IMR-90 (cell line): ENCODE data around the gene IFI44L. TPM values are rescaled to one million over a fixed set of nuclear protein-coding genes. Genes with fewer than 3 reads are reported as not detected.

ENCODE experiments used
- ATAC-seq: fragments of 200-7000 bp; cut with Tn5 transposase; 2 replicates; pipeline ENCODE4 v1.9.1; 2020; ENCODE audit warnings: low read depth, mild to moderate bottlenecking, moderate library complexity
- BruUV-seq: library from RNA; stranded (reverse); fragments of 400-500 nt; replicated peaks from 2 replicates; lab custom pipeline; 2021; lab: Mats Ljungman, UMichigan
- CTCF ChIA-PET: fragments of 300-600 bp; formaldehyde crosslinking; extraction: SDS; loops from one replicate; lab custom pipeline; 2021; ENCODE audit warnings: antibody characterized with exemption; lab: Yijun Ruan, JAX
- POLR2A ChIA-PET: fragments of 300-600 bp; sonication (Branson Sonifier 250); formaldehyde crosslinking; loops from one replicate; lab custom pipeline; 2022; ENCODE audit warnings: antibody characterized with exemption; ENCODE audit not compliant: unreplicated experiment; lab: Charles Lee
- DNase-seq: peaks from one replicate; pipeline ENCODE4 v3.0.0; 2013
- H2AFZ ChIP-seq: replicated peaks from 2 replicates; pipeline ENCODE3; 2013; ENCODE audit warnings: low read length, mild to moderate bottlenecking; ENCODE audit not compliant: poor library complexity
- H2AK5ac ChIP-seq: 2 replicates; pipeline ENCODE4 v1.6.1; 2013; ENCODE audit warnings: low read depth, low read length, inconsistent platforms
- H2AK9ac ChIP-seq: replicated peaks from 2 replicates; pipeline ENCODE3; 2013; ENCODE audit warnings: mild to moderate bottlenecking, low read depth, low read length, moderate library complexity; ENCODE audit not compliant: poor library complexity
- H2BK120ac ChIP-seq: 2 replicates; pipeline ENCODE4 v1.6.1; 2013; ENCODE audit warnings: low read depth, low read length, inconsistent platforms
- H2BK15ac ChIP-seq: 3 replicates; pipeline ENCODE4 v1.6.1; 2013; ENCODE audit warnings: low read depth, low read length, inconsistent platforms
- H2BK20ac ChIP-seq: 2 replicates; pipeline ENCODE4 v1.6.1; 2013; ENCODE audit warnings: low read depth, mild to moderate bottlenecking, inconsistent platforms, low read length, moderate library complexity
- H2BK5ac ChIP-seq: 2 replicates; pipeline ENCODE4 v1.6.1; 2013; ENCODE audit warnings: mild to moderate bottlenecking, low read depth, low read length, inconsistent platforms; ENCODE audit not compliant: poor library complexity, severe bottlenecking
- H3K14ac ChIP-seq: replicated peaks from 2 replicates; pipeline ENCODE4 v1.6.1; 2013; ENCODE audit warnings: low read depth, low read length, inconsistent platforms
- H3K18ac ChIP-seq: 2 replicates; pipeline ENCODE4 v1.6.1; 2013; ENCODE audit warnings: low read depth, low read length, control low read depth
- H3K23ac ChIP-seq: 2 replicates; pipeline ENCODE4 v1.6.1; 2013; ENCODE audit warnings: low read depth, low read length, inconsistent platforms
- H3K27ac ChIP-seq: 2 replicates; pipeline ENCODE4 v1.5.1; 2013; ENCODE audit warnings: mild to moderate bottlenecking, control low read depth, low read length; ENCODE audit not compliant: insufficient read depth
- H3K27me3 ChIP-seq: 2 replicates; pipeline ENCODE4 v1.6.1; 2013; ENCODE audit warnings: low read length; ENCODE audit not compliant: control insufficient read depth, insufficient read depth
- H3K36me3 ChIP-seq: 2 replicates; pipeline ENCODE4 v1.6.1; 2013; ENCODE audit warnings: low read length, mixed read lengths; ENCODE audit not compliant: control insufficient read depth, insufficient read depth
- H3K4ac ChIP-seq: 2 replicates; pipeline ENCODE4 v1.6.1; 2013; ENCODE audit warnings: low read depth, low read length, inconsistent platforms
- H3K4me1 ChIP-seq: 2 replicates; pipeline ENCODE4 v1.6.1; 2013; ENCODE audit warnings: low read length, mixed read lengths; ENCODE audit not compliant: control insufficient read depth, insufficient read depth
- H3K4me2 ChIP-seq: 2 replicates; pipeline ENCODE4 v1.6.1; 2013; ENCODE audit warnings: low read depth, mild to moderate bottlenecking, control low read depth, low read length, moderate library complexity
- H3K4me3 ChIP-seq: 2 replicates; pipeline ENCODE4 v1.5.1; 2013; ENCODE audit warnings: low read depth, mild to moderate bottlenecking, control low read depth, low read length, moderate library complexity; ENCODE audit not compliant: insufficient read depth
- H3K56ac ChIP-seq: 2 replicates; pipeline ENCODE4 v1.6.1; 2013; ENCODE audit warnings: low read length, inconsistent platforms; ENCODE audit not compliant: insufficient read depth; ENCODE audit errors: extremely low read depth
- H3K79me1 ChIP-seq, 2 experiments: 2 replicates each; pipeline ENCODE4 v1.6.1; 2013; ENCODE audit warnings: low read length in 2 of 2, inconsistent platforms in 1 of 2, low read depth in 1 of 2
- H3K9ac ChIP-seq: 2 replicates; pipeline ENCODE4 v1.6.1; 2013; ENCODE audit warnings: low read depth, low read length, control low read depth
- H3K9me1 ChIP-seq: 2 replicates; pipeline ENCODE4 v1.6.1; 2013; ENCODE audit warnings: low read length, inconsistent platforms; ENCODE audit not compliant: insufficient read depth
- H3K9me3 ChIP-seq: 2 replicates; pipeline ENCODE4 v1.6.1; 2013; ENCODE audit warnings: low read length; ENCODE audit not compliant: control insufficient read depth, insufficient read depth
- H4K20me1 ChIP-seq: 2 replicates; pipeline ENCODE4 v1.6.1; 2013; ENCODE audit warnings: low read length, inconsistent platforms; ENCODE audit not compliant: insufficient read depth
- H4K5ac ChIP-seq: 2 replicates; pipeline ENCODE4 v1.6.1; 2013; ENCODE audit warnings: mild to moderate bottlenecking, low read depth, low read length, control low read depth
- H4K8ac ChIP-seq, 2 experiments: 2 replicates each; pipeline ENCODE4 v1.6.1; 2013; ENCODE audit warnings: low read depth in 2 of 2, low read length in 2 of 2, control low read depth in 1 of 2, inconsistent platforms in 1 of 2
- H4K91ac ChIP-seq: 2 replicates; pipeline ENCODE4 v1.6.1; 2013; ENCODE audit warnings: low read depth, low read length, inconsistent platforms; ENCODE audit not compliant: insufficient read depth
- CEBPB ChIP-seq: IDR thresholded peaks from 2 replicates; pipeline ENCODE4 v1.6.1; 2012; ENCODE audit warnings: low read depth, low read length, improper control_type of control experiment
- CHD1 ChIP-seq: IDR thresholded peaks from 2 replicates; pipeline ENCODE4 v1.6.1; 2012; ENCODE audit warnings: low read depth, low read length, improper control_type of control experiment
- FOS ChIP-seq: fragments of 150-350 bp; IDR thresholded peaks from 2 replicates; pipeline ENCODE4 v1.6.1; 2016; ENCODE audit warnings: low read depth, low read length
- MAFK ChIP-seq: IDR thresholded peaks from 2 replicates; pipeline ENCODE4 v1.6.1; 2012; ENCODE audit warnings: low read depth, low read length, improper control_type of control experiment
- MAZ ChIP-seq: IDR thresholded peaks from 2 replicates; pipeline ENCODE4 v1.6.1; 2012; ENCODE audit warnings: low read depth, mild to moderate bottlenecking, low read length, improper control_type of control experiment, moderate library complexity, borderline replicate concordance
- NFE2L2 ChIP-seq: fragments of 150-350 bp; IDR thresholded peaks from 2 replicates; pipeline ENCODE4 v1.6.1; 2016; ENCODE audit warnings: low read depth, mild to moderate bottlenecking, low read length
- RAD21 ChIP-seq: IDR thresholded peaks from 2 replicates; pipeline ENCODE4 v1.6.1; 2012; ENCODE audit warnings: low read length, improper control_type of control experiment
- RCOR1 ChIP-seq: IDR thresholded peaks from 2 replicates; pipeline ENCODE4 v1.6.1; 2012; ENCODE audit warnings: mild to moderate bottlenecking, low read length, improper control_type of control experiment; ENCODE audit not compliant: insufficient replicate concordance
- RFX5 ChIP-seq: IDR thresholded peaks from 2 replicates; pipeline ENCODE4 v1.8.0; 2012; ENCODE audit warnings: low read depth, mild to moderate bottlenecking, low read length, moderate library complexity
- WGBS, 2 experiments: methylation state at CpG; one replicate each; pipeline versions ENCODE4 v1.1.5 to v1.1.7; 2013; ENCODE audit warnings: missing lambda C conversion rate in 2 of 2; ENCODE audit not compliant: insufficient read length in 1 of 2; ENCODE audit errors: extremely low coverage in 2 of 2; 5-methylcytosine and 5-hydroxymethylcytosine counted together
- dilution Hi-C: fragments of 300-500 bp; cut with HindIII; formaldehyde crosslinking; loops from one replicate; pipeline ENCODE4 v1.14.3; 2018; ENCODE audit warnings: low sequenced_read_pairs; ENCODE audit not compliant: unreplicated experiment
- in situ Hi-C: fragments of 300-500 bp; cut with MboI; formaldehyde crosslinking; loops from 3 replicates; pipeline ENCODE4 v1.14.3; 2019; ENCODE audit warnings: low sequenced_read_pairs, inconsistent platforms, mixed read lengths
- intact Hi-C: fragments of 100-400 bp; cut with micrococcal nuclease; formaldehyde crosslinking; loops from 2 replicates; pipeline ENCODE4 v1.10.0; 2022
- polyA plus RNA-seq, 3 experiments: library from polyadenylated mRNA; depleted of rRNA; stranded (reverse); fragments of >200 nt; gene quantifications; 2 replicates each; pipeline ENCODE4 v1.2.3, GENCODE V29; 2012; ENCODE audit warnings: low replicate concordance in 1 of 3
- total RNA-seq: library from RNA; depleted of rRNA; stranded (reverse); fragments of >200 nt; gene quantifications from 2 replicates; pipeline ENCODE4 v1.2.3, GENCODE V29; 2012
- TF ChIP-seq, protein P1 (sequence below): fragments of 150-350 bp; IDR thresholded peaks from 2 replicates; pipeline ENCODE4 v1.6.1; 2017; ENCODE audit warnings: mild to moderate bottlenecking, antibody characterized with exemption, low read length, low read depth
- TF ChIP-seq, protein P2 (sequence below): conservative IDR thresholded peaks from 2 replicates; pipeline ENCODE4 v1.5.1; 2012; ENCODE audit warnings: mild to moderate bottlenecking, low read depth, low read length, improper control_type of control experiment

The IFI44L gene
- total and polyA plus RNA-seq, 2 of the 4 experiments (the other 2 are of a cell fraction), result 0.18 to 0.19 TPM

DNA sequence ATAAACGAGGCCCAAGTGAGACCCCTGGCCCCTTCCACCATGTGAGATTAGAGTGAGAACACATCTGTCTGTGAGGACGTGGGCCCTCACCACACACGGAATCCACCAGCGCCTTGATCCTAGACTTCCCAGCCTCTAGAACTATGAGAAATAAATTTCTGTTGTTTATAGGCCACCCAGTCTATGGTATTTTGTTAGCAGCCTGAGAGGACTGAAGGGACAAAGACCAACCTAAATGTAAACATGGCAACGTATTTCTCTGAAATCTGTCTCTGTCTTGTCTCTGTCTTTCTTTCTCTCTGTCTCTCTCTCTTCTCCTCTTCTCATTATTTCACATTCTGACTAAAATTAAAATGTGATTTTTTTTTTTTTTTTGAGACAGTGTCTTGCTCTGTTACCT, 15.6 kb upstream of the IFI44L start:
- Histone ChIP-seq H3K4me2 (no peak overlapping the region), H3K56ac (no peak overlapping the region), H3K18ac (no peak overlapping the region), H3K14ac (no peak overlapping the region), H3K4ac (no peak overlapping the region), H3K4me1 (0 out of 2 replicates have a peak, but pooled peaks cover 2% of the 10 kb centered on the region), H3K36me3 (no peaks in the 10 kb centered on the region), H3K9me3 (no peaks in the 10 kb centered on the region), H4K91ac (no peak overlapping the region), H3K4me3 (no peak overlapping the region), H3K23ac (no peak overlapping the region), H4K20me1 (no peaks in the 10 kb centered on the region), H4K5ac (no peak overlapping the region), H2AFZ (no peak overlapping the region), H3K27ac (no peak overlapping the region), H2BK5ac (no peak overlapping the region), H2BK20ac (no peak overlapping the region), H4K8ac (no peak overlapping the region), H3K9me1 (no peaks in the 10 kb centered on the region), H2AK9ac (no peak overlapping the region), H3K79me1 (no peaks in the 10 kb centered on the region), H3K9ac (no peak overlapping the region), H2BK15ac (no peak overlapping the region), H2AK5ac (no peak overlapping the region), H2BK120ac (no peak overlapping the region), H3K27me3 (no peaks in the 10 kb centered on the region)
- no CpG with 5 or more reads among the region's 5 CpGs for WGBS, 2 experiments
- no peak for DNase-seq
- dilution Hi-C loops, result loop anchor here (10.0 kb wide), 1 partner anchor 460 kb away; no protein-coding TSS in a partner anchor
- no peak for ATAC-seq
- POLR2A ChIA-PET, result no interaction called here
- BruUV-seq, result no TSS peak
- CTCF ChIA-PET, result no interaction called here
- TF ChIP-seq NFE2L2, result no peak
- TF ChIP-seq RAD21, result no peak
- no peak for TF ChIP-seq RCOR1
- TF ChIP-seq, protein P1, sequence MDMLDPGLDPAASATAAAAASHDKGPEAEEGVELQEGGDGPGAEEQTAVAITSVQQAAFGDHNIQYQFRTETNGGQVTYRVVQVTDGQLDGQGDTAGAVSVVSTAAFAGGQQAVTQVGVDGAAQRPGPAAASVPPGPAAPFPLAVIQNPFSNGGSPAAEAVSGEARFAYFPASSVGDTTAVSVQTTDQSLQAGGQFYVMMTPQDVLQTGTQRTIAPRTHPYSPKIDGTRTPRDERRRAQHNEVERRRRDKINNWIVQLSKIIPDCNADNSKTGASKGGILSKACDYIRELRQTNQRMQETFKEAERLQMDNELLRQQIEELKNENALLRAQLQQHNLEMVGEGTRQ, result no peak
- no peak for TF ChIP-seq FOS
- TF ChIP-seq, protein P2, sequence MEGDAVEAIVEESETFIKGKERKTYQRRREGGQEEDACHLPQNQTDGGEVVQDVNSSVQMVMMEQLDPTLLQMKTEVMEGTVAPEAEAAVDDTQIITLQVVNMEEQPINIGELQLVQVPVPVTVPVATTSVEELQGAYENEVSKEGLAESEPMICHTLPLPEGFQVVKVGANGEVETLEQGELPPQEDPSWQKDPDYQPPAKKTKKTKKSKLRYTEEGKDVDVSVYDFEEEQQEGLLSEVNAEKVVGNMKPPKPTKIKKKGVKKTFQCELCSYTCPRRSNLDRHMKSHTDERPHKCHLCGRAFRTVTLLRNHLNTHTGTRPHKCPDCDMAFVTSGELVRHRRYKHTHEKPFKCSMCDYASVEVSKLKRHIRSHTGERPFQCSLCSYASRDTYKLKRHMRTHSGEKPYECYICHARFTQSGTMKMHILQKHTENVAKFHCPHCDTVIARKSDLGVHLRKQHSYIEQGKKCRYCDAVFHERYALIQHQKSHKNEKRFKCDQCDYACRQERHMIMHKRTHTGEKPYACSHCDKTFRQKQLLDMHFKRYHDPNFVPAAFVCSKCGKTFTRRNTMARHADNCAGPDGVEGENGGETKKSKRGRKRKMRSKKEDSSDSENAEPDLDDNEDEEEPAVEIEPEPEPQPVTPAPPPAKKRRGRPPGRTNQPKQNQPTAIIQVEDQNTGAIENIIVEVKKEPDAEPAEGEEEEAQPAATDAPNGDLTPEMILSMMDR, result no peak
- no peak for TF ChIP-seq MAFK
- no peak for TF ChIP-seq RFX5
- TF ChIP-seq MAZ, result no peak
- no peak for TF ChIP-seq CHD1
- TF ChIP-seq CEBPB, result no peak
- in situ Hi-C loops, result loop anchor here (5.0 kb wide), 1 partner anchor 472 kb away; no protein-coding TSS in a partner anchor
- intact Hi-C loops, result loop anchor here (10.0 kb wide), 1 partner anchor 260 kb away; no protein-coding TSS in a partner anchor
